GM23248 (cell line): ENCODE measurements around the gene CHN2. TPM values are rescaled to one million over a fixed set of nuclear protein-coding genes. Genes with fewer than 3 reads are reported as not detected.

Experiments used
- DNase-seq: peaks from one replicate; pipeline ENCODE4 v3.0.0-alpha.2; 2015
- H2AFZ ChIP-seq: fragments of 200-600 bp; sonication (generic); 2 replicates; pipeline ENCODE4 v1.6.1; 2016; ENCODE audit warnings: antibody characterized with exemption
- H3F3A ChIP-seq: fragments of 200-600 bp; sonication (generic); 2 replicates; pipeline ENCODE4 v1.6.1; 2016; ENCODE audit warnings: mild to moderate bottlenecking, antibody characterized with exemption, mixed run types; ENCODE audit not compliant: insufficient read depth
- H3K27ac ChIP-seq: fragments of 200-600 bp; sonication (generic); 2 replicates; pipeline ENCODE4 v1.5.1; 2016; ENCODE audit warnings: mild to moderate bottlenecking
- H3K27me3 ChIP-seq: fragments of 200-600 bp; sonication (generic); replicated peaks from 2 replicates; pipeline ENCODE4 v1.6.1; 2016; ENCODE audit warnings: mild to moderate bottlenecking; ENCODE audit not compliant: insufficient read depth
- H3K36me3 ChIP-seq: fragments of 200-600 bp; sonication (generic); 2 replicates; pipeline ENCODE4 v1.6.1; 2016; ENCODE audit warnings: low read depth, mild to moderate bottlenecking
- H3K4me1 ChIP-seq: fragments of 200-600 bp; sonication (generic); 2 replicates; pipeline ENCODE4 v1.6.1; 2016; ENCODE audit warnings: mild to moderate bottlenecking; ENCODE audit not compliant: insufficient read depth
- H3K4me2 ChIP-seq: fragments of 200-600 bp; sonication (generic); one replicate; pipeline ENCODE4 v1.6.1; 2016; ENCODE audit warnings: mild to moderate bottlenecking; ENCODE audit not compliant: unreplicated experiment
- H3K4me3 ChIP-seq: fragments of 200-600 bp; sonication (generic); 2 replicates; pipeline ENCODE4 v1.5.1; 2016; ENCODE audit warnings: mild to moderate bottlenecking
- H3K79me2 ChIP-seq: fragments of 200-600 bp; sonication (generic); 2 replicates; pipeline ENCODE4 v1.6.1; 2016; ENCODE audit warnings: mild to moderate bottlenecking; ENCODE audit not compliant: insufficient read depth
- H3K9ac ChIP-seq: fragments of 200-600 bp; sonication (generic); 2 replicates; pipeline ENCODE4 v1.6.1; 2016; ENCODE audit warnings: mild to moderate bottlenecking
- H3K9me2 ChIP-seq: fragments of 200-600 bp; sonication (generic); 2 replicates; pipeline ENCODE4 v1.6.1; 2016; ENCODE audit warnings: mixed run types, mild to moderate bottlenecking, moderate library complexity; ENCODE audit not compliant: insufficient read depth
- H3K9me3 ChIP-seq: fragments of 200-600 bp; sonication (generic); one replicate; pipeline ENCODE4 v1.6.1; 2017; ENCODE audit warnings: low read depth
- H4K20me1 ChIP-seq: fragments of 200-600 bp; sonication (generic); 2 replicates; pipeline ENCODE4 v1.6.0; 2016; ENCODE audit not compliant: insufficient read depth
- EZH2 ChIP-seq: fragments of 200-600 bp; sonication (generic); IDR thresholded peaks from 2 replicates; pipeline ENCODE4 v1.6.1; 2018; ENCODE audit warnings: antibody characterized with exemption, mild to moderate bottlenecking; ENCODE audit not compliant: insufficient read depth, poor library complexity, severe bottlenecking
- EZH2phosphoT487 ChIP-seq: fragments of 200-600 bp; sonication (generic); IDR thresholded peaks from 2 replicates; pipeline ENCODE4 v1.6.1; 2018; ENCODE audit warnings: antibody characterized with exemption, moderate library complexity, mild to moderate bottlenecking, low read depth; ENCODE audit not compliant: insufficient read depth
- WGBS, 2 experiments: methylation state at CpG; one replicate each; pipeline ENCODE4 v1.1.6; 2015 to 2017; ENCODE audit warnings: low lambda C conversion rate in 2 of 2, low coverage in 1 of 2; ENCODE audit errors: missing lambda C conversion rate in 2 of 2; 5-methylcytosine and 5-hydroxymethylcytosine counted together
- in situ Hi-C: fragments of 300-500 bp; cut with MboI; formaldehyde crosslinking; loops from 2 replicates; pipeline ENCODE4 v1.15.0; 2020
- polyA plus RNA-seq: library from polyadenylated mRNA; unstranded; fragments of >200 nt; fragmentation: Nextera tagmentation; extraction: Ambion mirVana; gene quantifications from 2 replicates; pipeline ENCODE4 v1.2.1, GENCODE V29; 2016
- total RNA-seq: library from RNA; depleted of rRNA; stranded (reverse); fragments of >200 nt; shearing (Covaris generic); gene quantifications from 2 replicates; pipeline ENCODE4 v1.2.3, GENCODE V29; 2014

CHN2 gene
- total and polyA plus RNA-seq, 2 experiments from 2014 or later = 1.5 to 2.3 TPM

DNA sequence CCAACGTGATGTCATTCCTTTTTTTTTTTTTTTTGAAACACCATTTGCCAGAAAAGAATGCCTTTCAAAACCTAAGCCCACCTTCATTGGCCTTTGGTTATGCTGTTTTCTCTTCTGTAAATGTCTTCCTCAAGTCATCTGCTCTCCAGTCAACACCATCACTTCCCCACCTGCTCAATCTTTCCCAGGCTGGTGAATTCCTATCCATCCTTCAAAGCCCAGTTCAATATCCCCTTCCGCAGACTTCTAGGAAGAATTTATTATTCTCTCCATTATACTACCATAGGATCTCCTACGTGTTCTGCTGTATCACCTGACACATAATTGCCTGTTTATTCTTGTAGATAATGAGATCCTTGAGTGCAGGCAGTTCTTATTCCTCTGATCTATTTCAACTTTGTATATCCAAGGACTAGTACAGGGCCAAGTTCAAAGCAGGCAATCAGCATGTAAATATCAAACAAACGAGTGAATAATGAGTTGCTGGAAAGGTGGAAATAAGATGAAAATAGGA, 295.6 kb downstream of the CHN2 start:
- Histone ChIP-seq H3K4me3 (no peak overlapping the region), H3K79me2 (no peaks in the 10 kb centered on the region), H4K20me1 (no peaks in the 10 kb centered on the region), H3K36me3 (no peaks in the 10 kb centered on the region), H3K4me1 (peaks cover 63% of the 10 kb centered on the region), H3K27ac (no peak overlapping the region), H3K27me3 (no peaks in the 10 kb centered on the region), H3K4me2 (no peak overlapping the region), H3K9me2 (peaks cover 10% of the 10 kb centered on the region; the same call in 1 of the 2 replicates), H3K9me3 (no peaks in the 10 kb centered on the region), H3F3A (peaks cover 41% of the 10 kb centered on the region), H3K9ac (no peak overlapping the region), H2AFZ (no peak overlapping the region)
- WGBS, 2 experiments = 90 to 96% methylated on average over 4 of the region's 4 CpGs
- in situ Hi-C loops = no loop called here
- TF ChIP-seq EZH2phosphoT487 (no peak), EZH2 (no peak)
- DNase-seq = no peak

DNA sequence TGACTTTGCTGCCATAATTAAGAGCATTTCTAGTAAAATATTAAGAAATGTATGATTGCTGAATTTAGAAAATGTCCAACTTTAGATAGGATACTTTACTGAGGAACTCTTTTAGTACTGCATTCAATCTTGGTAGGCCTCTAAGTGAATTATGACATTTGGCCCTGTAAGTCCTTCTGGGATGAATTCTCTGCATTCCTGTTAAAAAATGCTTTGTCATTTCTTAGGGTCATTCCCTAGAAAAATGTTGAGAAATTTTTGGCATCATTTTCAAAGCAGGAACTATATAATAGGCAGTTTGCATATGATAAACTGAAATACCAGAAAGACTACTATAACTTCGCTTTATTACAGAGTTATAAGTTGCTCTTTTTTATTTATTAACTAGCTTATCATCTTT, 299.8 kb downstream of the CHN2 start:
- no peaks in the 10 kb centered on the region for H4K20me1 ChIP-seq
- peaks cover 44% of the 10 kb centered on the region for H3K4me1 ChIP-seq
- H3K9me3 ChIP-seq = no peaks in the 10 kb centered on the region
- peaks cover 10% of the 10 kb centered on the region; the same call in 1 of the 2 replicates for H3K9me2 ChIP-seq
- no peaks in the 10 kb centered on the region for H3K27me3 ChIP-seq
- 74 to 81% methylated on average over 1 of the region's 1 CpG for WGBS, 2 experiments
- H3K79me2 ChIP-seq = no peaks in the 10 kb centered on the region
- 0 out of 2 replicates have a peak overlapping the region, but pooled peaks have one; percentile 3 for H2AFZ ChIP-seq
- peak overlapping the region; percentile 12 for H3K4me2 ChIP-seq
- in situ Hi-C loops = no loop called here
- H3K9ac ChIP-seq = 0 out of 2 replicates have a peak overlapping the region, but pooled peaks have one; percentile 2
- peaks cover 32% of the 10 kb centered on the region for H3F3A ChIP-seq
- TF ChIP-seq EZH2 (no peak), EZH2phosphoT487 (no peak)
- no peaks in the 10 kb centered on the region for H3K36me3 ChIP-seq
- peak overlapping the region; percentile 47 for H3K27ac ChIP-seq
- peak; percentile 64 for DNase-seq
- H3K4me3 ChIP-seq = no peak overlapping the region

DNA sequence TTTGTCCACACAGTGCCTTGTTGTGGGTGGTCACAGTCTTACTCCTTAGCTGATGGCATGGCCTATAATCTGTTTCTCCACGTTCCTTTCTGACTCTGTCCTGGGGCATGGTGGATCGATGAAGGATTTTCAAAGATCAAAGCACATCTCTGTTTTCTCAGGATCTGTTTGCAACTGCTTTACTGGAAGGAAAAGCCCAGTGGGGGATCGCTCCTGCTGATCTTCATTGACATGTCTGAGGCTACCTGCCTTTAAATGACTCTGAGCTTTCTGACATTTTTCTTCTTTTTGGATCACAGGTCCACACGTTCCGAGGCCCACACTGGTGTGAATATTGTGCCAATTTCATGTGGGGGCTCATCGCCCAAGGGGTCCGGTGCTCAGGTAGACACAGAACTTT, 301.1 kb downstream of the CHN2 start:
- no peak overlapping the region for H3K4me2 ChIP-seq
- in situ Hi-C loops = no loop called here
- H4K20me1 ChIP-seq = no peaks in the 10 kb centered on the region
- WGBS, 2 experiments = 89% methylated on average over 7 of the region's 7 CpGs
- H3K79me2 ChIP-seq = no peaks in the 10 kb centered on the region
- peaks cover 10% of the 10 kb centered on the region; the same call in 1 of the 2 replicates for H3K9me2 ChIP-seq
- no peak overlapping the region for H3K4me3 ChIP-seq
- H3K27me3 ChIP-seq = no peaks in the 10 kb centered on the region
- DNase-seq = no peak
- no peak overlapping the region for H3K27ac ChIP-seq
- H3K9me3 ChIP-seq = no peaks in the 10 kb centered on the region
- peaks cover 20% of the 10 kb centered on the region for H3F3A ChIP-seq
- H3K36me3 ChIP-seq = no peaks in the 10 kb centered on the region
- no peak overlapping the region; the same call in 1 of the 2 replicates for H2AFZ ChIP-seq
- no peak for TF ChIP-seq EZH2
- TF ChIP-seq EZH2phosphoT487 = no peak
- H3K4me1 ChIP-seq = peaks cover 35% of the 10 kb centered on the region
- H3K9ac ChIP-seq = no peak overlapping the region

DNA sequence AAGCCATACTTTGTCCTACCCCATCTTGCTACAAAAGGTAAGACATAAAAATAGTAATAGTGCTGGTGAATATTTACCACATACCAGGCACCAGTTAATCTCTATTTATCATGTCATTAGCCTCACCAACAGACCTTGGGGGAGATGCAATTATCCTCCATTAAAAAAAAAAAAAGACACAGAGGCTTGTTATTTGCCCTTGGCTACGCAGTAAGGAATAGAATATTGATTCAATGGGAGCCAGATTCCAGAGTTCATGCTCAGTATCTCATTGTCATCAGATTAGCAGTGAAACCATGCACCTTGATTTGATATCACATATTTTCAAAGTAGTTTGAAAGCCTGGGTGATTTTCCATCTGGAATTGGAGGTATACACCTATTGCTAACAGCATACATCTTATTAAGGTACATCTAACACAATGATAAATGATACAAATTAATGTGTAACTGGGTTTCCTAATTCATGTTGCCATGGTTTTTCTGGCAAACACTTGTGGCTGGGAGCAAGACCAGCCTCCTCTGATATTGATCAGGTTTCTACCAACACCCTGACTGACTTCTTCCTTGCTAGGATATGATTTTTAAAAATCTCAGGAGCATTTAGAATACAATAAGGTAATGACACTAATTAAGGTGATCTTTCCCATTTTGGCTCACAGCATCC, 301.9 kb downstream of the CHN2 start:
- Histone ChIP-seq H3K79me2 (no peaks in the 10 kb centered on the region), H3K4me3 (no peak overlapping the region), H3F3A (peaks cover 20% of the 10 kb centered on the region), H3K4me1 (peaks cover 35% of the 10 kb centered on the region), H3K9me3 (no peaks in the 10 kb centered on the region), H3K36me3 (no peaks in the 10 kb centered on the region), H3K9ac (no peak overlapping the region), H4K20me1 (no peaks in the 10 kb centered on the region), H3K27me3 (no peaks in the 10 kb centered on the region), H3K9me2 (peaks cover 10% of the 10 kb centered on the region; the same call in 1 of the 2 replicates), H3K4me2 (no peak overlapping the region), H3K27ac (no peak overlapping the region), H2AFZ (no peak overlapping the region)
- in situ Hi-C loops = no loop called here
- DNase-seq = no peak
- TF ChIP-seq EZH2 (no peak), EZH2phosphoT487 (no peak)
- 89 to 96% methylated on average over 1 of the region's 1 CpG for WGBS, 2 experiments
